Upper lobe of left lung (tissue), 6 donors: Measurements from ENCODE around the gene MDM2. TPM values are rescaled to one million over a fixed set of nuclear protein-coding genes. Genes with fewer than 3 reads are reported as not detected.
"Not testable (repeated sequence)": the region's sequence is repeated elsewhere in the genome, so short reads cannot be mapped to it uniquely, and the experiment has no call there.

ENCODE experiments used
- ATAC-seq, 2 donors: fragments of 200-7000 bp; cut with Tn5 transposase; one replicate each; pipeline ENCODE4 v1.9.1; 2022; ENCODE audit warnings: mild to moderate bottlenecking in 2 of 2, moderate library complexity in 2 of 2; ENCODE audit not compliant: low FRiP score in 2 of 2
- DNase-seq, 2 donors: peaks; one replicate each; pipeline ENCODE4 v3.0.0-alpha.2; 2019 to 2020
- H3K27ac ChIP-seq, 4 donors: fragments of 200-600 bp; sonication (generic); one replicate each; pipeline ENCODE4 v1.5.1; 2016 to 2019
- H3K27me3 ChIP-seq, 4 donors: fragments of 200-600 bp; sonication (generic); one replicate each; pipeline ENCODE4 v1.5.1; 2017 to 2019
- H3K36me3 ChIP-seq, 4 donors: fragments of 200-600 bp; sonication (generic); one replicate each; pipeline ENCODE4 v1.5.1; 2016 to 2019
- H3K4me1 ChIP-seq, 4 donors: fragments of 200-600 bp; sonication (generic); one replicate each; pipeline ENCODE4 v1.5.1; 2018 to 2019
- H3K4me3 ChIP-seq, 4 donors: fragments of 200-600 bp; sonication (generic); one replicate each; pipeline ENCODE4 v1.5.1; 2017 to 2019; ENCODE audit warnings: mild to moderate bottlenecking in 2 of 4, moderate library complexity in 1 of 4
- H3K9me3 ChIP-seq, 4 donors: fragments of 200-600 bp; sonication (generic); one replicate each; pipeline ENCODE4 v1.5.1; 2018 to 2019
- CTCF ChIP-seq, 6 experiments: fragments of 450-650 bp in 4 of 6; fragments of 200-600 bp in 2 of 6; sonication (generic) in 2 of 6; IDR thresholded peaks; one replicate each; pipeline ENCODE4 v1.5.1; 2016 to 2019; ENCODE audit warnings: antibody characterized with exemption in 6 of 6
- EP300 ChIP-seq, 4 donors: sonication (generic); formaldehyde crosslinking; IDR thresholded peaks; one replicate each; pipeline ENCODE4 v1.5.1; 2017; ENCODE audit warnings: antibody characterized with exemption in 4 of 4, control low read depth in 2 of 4
- POLR2A ChIP-seq, 4 donors: fragments of 450-650 bp; IDR thresholded peaks; one replicate each; pipeline ENCODE4 v1.5.1; 2016 to 2017; ENCODE audit warnings: antibody characterized with exemption in 4 of 4, mild to moderate bottlenecking in 2 of 4
- POLR2AphosphoS5 ChIP-seq, 2 donors: sonication (generic); formaldehyde crosslinking; IDR thresholded peaks; one replicate each; pipeline ENCODE4 v1.5.1; 2017; ENCODE audit warnings: antibody characterized with exemption in 2 of 2
- WGBS, 2 donors: methylation state at CpG; one replicate each; pipeline ENCODE4 v1.1.5; 2017 to 2018; 5-methylcytosine and 5-hydroxymethylcytosine counted together
- total RNA-seq, 6 donors: library from RNA; depleted of rRNA in 4 of 6; stranded (reverse); fragments of >200 nt in 4 of 6; gene quantifications; one replicate each; pipeline versions ENCODE4 v1.1.0 to v1.2.1, GENCODE V29; 2016 to 2021
- donor health status: DM: no; HTN: no; CAD: no; lungs with moderate emphysema.
- donor health status: DM: no; HTN: yes; CAD: no; lungs with severe emphysema.

MDM2 gene
- total RNA-seq, 6 donors from 2014 or later = 64.6 to 162 (median 108) TPM

GRCh38 chr12:68798882-68799234 is 9.1 kb upstream of the MDM2 start:
- WGBS, 2 donors = 81 to 90% methylated on average over 1 of the region's 1 CpG
- no peak for TF ChIP-seq EP300 (IDR thresholded peaks at IDR 0.05)
- TF ChIP-seq CTCF (IDR thresholded peaks at IDR 0.05) = no peak
- no peak for TF ChIP-seq POLR2A (IDR thresholded peaks at IDR 0.05)
- no peak for TF ChIP-seq POLR2AphosphoS5 (IDR thresholded peaks at IDR 0.05)
- Histone ChIP-seq H3K4me3 (no peak overlapping the region), H3K4me1 (no peaks in the 10 kb centered on the region), H3K36me3 (no peaks in the 10 kb centered on the region), H3K27me3 (no peaks in the 10 kb centered on the region), H3K9me3 (no peaks in the 10 kb centered on the region), H3K27ac (no peak overlapping the region)
- no peak for ATAC-seq
- no peak for DNase-seq

- WGBS, 2 donors = 68 to 74% methylated on average over 5 of the region's 5 CpGs
- Histone ChIP-seq H3K27me3 (no peaks in the 10 kb centered on the region), H3K27ac (no peak overlapping the region), H3K4me1 (no peaks in the 10 kb centered on the region), H3K9me3 (no peaks in the 10 kb centered on the region), H3K36me3 (no peaks in the 10 kb centered on the region), H3K4me3 (no peak overlapping the region)
- no peak for TF ChIP-seq EP300 (IDR thresholded peaks at IDR 0.05)
- ATAC-seq (no peak), DNase-seq (no peak)
Measured at GRCh38 chr12:68800294-68800693, 7.7 kb upstream of the MDM2 start.

GRCh38 chr12:68801124-68801523 is 6.9 kb upstream of the MDM2 start:
- not testable (repeated sequence) for H3K27me3 ChIP-seq, DNase-seq, H3K4me3 ChIP-seq, H3K27ac ChIP-seq, H3K36me3 ChIP-seq, ATAC-seq, H3K4me1 ChIP-seq, H3K9me3 ChIP-seq
- 94 to 97% methylated on average over 7 of the region's 7 CpGs for WGBS, 2 donors

GRCh38 chr12:68802372-68802745 is 5.6 kb upstream of the MDM2 start:
- H3K27ac ChIP-seq = peak overlapping the region in 1 of 4 donors; percentile 6
- H3K36me3 ChIP-seq, ATAC-seq, H3K4me1 ChIP-seq, H3K27me3 ChIP-seq, DNase-seq, H3K9me3 ChIP-seq, H3K4me3 ChIP-seq: not testable (repeated sequence)
- WGBS, 2 donors = 90 to 93% methylated on average over 2 of the region's 2 CpGs

GRCh38 chr12:68802911-68803651 is 4.9 kb upstream of the MDM2 start:
- not testable (repeated sequence) for H3K4me1 ChIP-seq, H3K27me3 ChIP-seq, ATAC-seq, H3K9me3 ChIP-seq, H3K36me3 ChIP-seq, H3K4me3 ChIP-seq
- H3K27ac ChIP-seq = peak overlapping the region in 1 of 4 donors; percentile 43
- 92 to 93% methylated on average over 19 of the region's 19 CpGs for WGBS, 2 donors
- peak in 1 of 2 donors; percentile 39 for DNase-seq

GRCh38 chr12:68803948-68804656 is 3.9 kb upstream of the MDM2 start:
- ATAC-seq = no peak

More at GRCh38 chr12:68803948-68804656, 3.9 kb upstream of the MDM2 start:
- TF ChIP-seq POLR2AphosphoS5 (IDR thresholded peaks at IDR 0.05) (no peak), EP300 (IDR thresholded peaks at IDR 0.05) (no peak), POLR2A (IDR thresholded peaks at IDR 0.05) (no peak), CTCF (IDR thresholded peaks at IDR 0.05) (no peak)
- Histone ChIP-seq H3K9me3 (no peaks in the 10 kb centered on the region), H3K4me3 (no peak overlapping the region), H3K36me3 (no peaks in the 10 kb centered on the region), H3K27ac (peak overlapping the region in 1 of 4 donors; percentile 43), H3K4me1 (peaks cover 0 to 8% (median 5%) of the 10 kb centered on the region in 4 donors), H3K27me3 (no peaks in the 10 kb centered on the region)
- WGBS, 2 donors = 92% methylated on average over 5 of the region's 5 CpGs
- DNase-seq = no peak
